ENCODE results near the gene MAN2A1.

MAN2A1 gene

DNA sequence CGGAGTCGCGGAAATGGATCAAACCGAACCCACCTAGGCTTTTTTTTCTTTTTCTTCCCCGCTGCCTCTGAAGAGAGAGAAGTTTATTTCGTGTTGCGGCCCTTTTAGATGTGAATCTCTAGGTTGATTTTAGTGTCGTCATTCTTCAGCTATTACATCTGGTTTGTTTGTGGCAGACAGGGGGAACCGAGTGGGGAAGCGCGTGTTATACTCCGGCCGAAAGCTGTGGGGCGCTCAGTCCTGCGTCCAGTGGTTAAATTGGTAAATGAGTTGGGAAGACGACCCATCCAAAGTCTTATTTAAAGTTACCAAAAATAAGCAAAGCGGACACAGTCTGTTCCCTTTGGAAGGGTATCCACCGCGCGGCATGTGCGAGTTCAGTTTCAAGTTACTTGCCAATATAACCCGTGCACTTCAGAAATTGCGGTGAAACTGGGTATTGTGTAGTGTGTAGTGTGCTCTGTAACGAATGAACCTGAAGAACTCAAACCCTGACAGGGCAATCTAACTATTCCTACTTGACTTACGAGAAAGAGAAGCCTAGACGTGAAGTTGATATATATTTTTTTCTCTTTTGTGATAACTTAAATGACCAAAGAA, 1.3 kb downstream of the MAN2A1 start (continued):
- no peak for TF ChIP-seq ZNF580 (tag by site-specific recombination; IDR thresholded peaks at IDR 0.05)
- TF ChIP-seq ZNF560 (tag by site-specific recombination; IDR thresholded peaks at IDR 0.05; ENCODE audit: borderline replicate concordance), result no peak
- no peak for TF ChIP-seq ZNF830 (tag by site-specific recombination; IDR thresholded peaks at IDR 0.05; ENCODE audit: low read depth)
- TF ChIP-seq ZNF530 (tag by site-specific recombination; IDR thresholded peaks at IDR 0.05; ENCODE audit: low read depth), result no peak
- TF ChIP-seq ZNF140 (tag by site-specific recombination; IDR thresholded peaks at IDR 0.05), result no peak
- no peak for TF ChIP-seq MEIS1 (CRISPR knock-in tag; IDR thresholded peaks at IDR 0.05; ENCODE audit: borderline replicate concordance)
- 0 out of 2 replicates have a peak, but pooled peaks have one; percentile 19 for TF ChIP-seq ZBTB8A (tag by site-specific recombination; IDR thresholded peaks at IDR 0.05)
- no peak for TF ChIP-seq ZNF24 (tag by site-specific recombination; IDR thresholded peaks at IDR 0.05)
- no peak for TF ChIP-seq PRDM2 (tag by site-specific recombination; IDR thresholded peaks at IDR 0.05; ENCODE audit: borderline replicate concordance)
- TF ChIP-seq ZNF792 (tag by site-specific recombination; IDR thresholded peaks at IDR 0.05), result no peak
- TF ChIP-seq ZSCAN30 (tag by site-specific recombination; IDR thresholded peaks at IDR 0.05), result no peak
- TF ChIP-seq ZNF777 (tag by site-specific recombination; IDR thresholded peaks at IDR 0.05; ENCODE audit: borderline replicate concordance), result no peak
- TF ChIP-seq ZNF19 (tag by site-specific recombination; IDR thresholded peaks at IDR 0.05; ENCODE audit: low read depth), result no peak
- no peak for TF ChIP-seq ZNF596 (tag by site-specific recombination; IDR thresholded peaks at IDR 0.05)
- peak; percentile 55; the same call in 1 of the 2 replicates for TF ChIP-seq ZNF692 (tag by site-specific recombination; IDR thresholded peaks at IDR 0.05)
- no peak for TF ChIP-seq ZNF623 (tag by site-specific recombination; IDR thresholded peaks at IDR 0.05)
- TF ChIP-seq, protein P1, sequence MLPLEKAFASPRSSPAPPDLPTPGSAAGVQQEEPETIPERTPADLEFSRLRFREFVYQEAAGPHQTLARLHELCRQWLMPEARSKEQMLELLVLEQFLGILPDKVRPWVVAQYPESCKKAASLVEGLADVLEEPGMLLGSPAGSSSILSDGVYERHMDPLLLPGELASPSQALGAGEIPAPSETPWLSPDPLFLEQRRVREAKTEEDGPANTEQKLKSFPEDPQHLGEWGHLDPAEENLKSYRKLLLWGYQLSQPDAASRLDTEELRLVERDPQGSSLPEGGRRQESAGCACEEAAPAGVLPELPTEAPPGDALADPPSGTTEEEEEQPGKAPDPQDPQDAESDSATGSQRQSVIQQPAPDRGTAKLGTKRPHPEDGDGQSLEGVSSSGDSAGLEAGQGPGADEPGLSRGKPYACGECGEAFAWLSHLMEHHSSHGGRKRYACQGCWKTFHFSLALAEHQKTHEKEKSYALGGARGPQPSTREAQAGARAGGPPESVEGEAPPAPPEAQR (tag by site-specific recombination; IDR thresholded peaks at IDR 0.05), result no peak
- no peak for TF ChIP-seq ZBTB48 (tag by site-specific recombination; IDR thresholded peaks at IDR 0.05)
- TF ChIP-seq, protein P2, sequence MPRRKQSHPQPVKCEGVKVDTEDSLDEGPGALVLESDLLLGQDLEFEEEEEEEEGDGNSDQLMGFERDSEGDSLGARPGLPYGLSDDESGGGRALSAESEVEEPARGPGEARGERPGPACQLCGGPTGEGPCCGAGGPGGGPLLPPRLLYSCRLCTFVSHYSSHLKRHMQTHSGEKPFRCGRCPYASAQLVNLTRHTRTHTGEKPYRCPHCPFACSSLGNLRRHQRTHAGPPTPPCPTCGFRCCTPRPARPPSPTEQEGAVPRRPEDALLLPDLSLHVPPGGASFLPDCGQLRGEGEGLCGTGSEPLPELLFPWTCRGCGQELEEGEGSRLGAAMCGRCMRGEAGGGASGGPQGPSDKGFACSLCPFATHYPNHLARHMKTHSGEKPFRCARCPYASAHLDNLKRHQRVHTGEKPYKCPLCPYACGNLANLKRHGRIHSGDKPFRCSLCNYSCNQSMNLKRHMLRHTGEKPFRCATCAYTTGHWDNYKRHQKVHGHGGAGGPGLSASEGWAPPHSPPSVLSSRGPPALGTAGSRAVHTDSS (tag by site-specific recombination; IDR thresholded peaks at IDR 0.05), result no peak
- TF ChIP-seq ZNF561 (tag by site-specific recombination; IDR thresholded peaks at IDR 0.05; ENCODE audit: borderline replicate concordance), result no peak; the same call in 1 of the 2 replicates
- TF ChIP-seq ZNF391 (tag by site-specific recombination; IDR thresholded peaks at IDR 0.05; ENCODE audit: borderline replicate concordance, low read depth), result no peak
- no peak for TF ChIP-seq OSR2 (tag by site-specific recombination; IDR thresholded peaks at IDR 0.05)
- no peak for TF ChIP-seq ZNF776 (tag by site-specific recombination; IDR thresholded peaks at IDR 0.05; ENCODE audit: borderline replicate concordance)
- no peak for TF ChIP-seq ZFP41 (tag by site-specific recombination; IDR thresholded peaks at IDR 0.05; ENCODE audit: borderline replicate concordance)
- TF ChIP-seq REPIN1 (tag by site-specific recombination; IDR thresholded peaks at IDR 0.05; ENCODE audit: low read depth), result no peak
- TF ChIP-seq ZNF433 (tag by site-specific recombination; IDR thresholded peaks at IDR 0.05; ENCODE audit: low read depth), result no peak
- TF ChIP-seq ZNF133 (tag by site-specific recombination; IDR thresholded peaks at IDR 0.05), result no peak
- no peak for TF ChIP-seq SCRT1 (tag by site-specific recombination; IDR thresholded peaks at IDR 0.05; ENCODE audit: borderline replicate concordance)
- no peak for TF ChIP-seq KLF7 (tag by site-specific recombination; IDR thresholded peaks at IDR 0.05; ENCODE audit: borderline replicate concordance)
